ENCODE data around the gene ESR2.

The ESR2 gene

GRCh38 chr14:64235652-64236640 lies 58.2 kb downstream of the ESR2 start:
- DNase-seq (ENCODE audit: extremely low read depth, insufficient read length) = peak; percentile 74
- no peaks in the 10 kb centered on the region for H3K27me3 ChIP-seq (replicated peaks; ENCODE audit: control insufficient read depth, insufficient read depth, low read length)
- no peak for TF ChIP-seq CTCF (IDR thresholded peaks at IDR 0.05; ENCODE audit: insufficient read depth, low read length, poor library complexity, severe bottlenecking)
- H3K36me3 ChIP-seq (ENCODE audit: control insufficient read depth, insufficient read depth, low read length) = no peaks in the 10 kb centered on the region
- peak overlapping the region; percentile 25 for H3K4me3 ChIP-seq (replicated peaks; ENCODE audit: low read depth, low read length)

GRCh38 chr14:64234877-64235651 lies 59.1 kb downstream of the ESR2 start:
- H3K27me3 ChIP-seq (replicated peaks; ENCODE audit: control insufficient read depth, insufficient read depth, low read length) = no peaks in the 10 kb centered on the region
- H3K36me3 ChIP-seq (ENCODE audit: control insufficient read depth, insufficient read depth, low read length) = no peaks in the 10 kb centered on the region
- H3K4me3 ChIP-seq (replicated peaks; ENCODE audit: low read depth, low read length) = peak overlapping the region; percentile 23
- peak; percentile 46 for DNase-seq (ENCODE audit: extremely low read depth, insufficient read length)
- no peak for TF ChIP-seq CTCF (IDR thresholded peaks at IDR 0.05; ENCODE audit: insufficient read depth, low read length, poor library complexity, severe bottlenecking)

GRCh38 chr14:64233531-64234190 lies 60.5 kb downstream of the ESR2 start:
- no peak for TF ChIP-seq CTCF (IDR thresholded peaks at IDR 0.05; ENCODE audit: insufficient read depth, low read length, poor library complexity, severe bottlenecking)
- DNase-seq (ENCODE audit: extremely low read depth, insufficient read length) = no peak
- Histone ChIP-seq H3K27me3 (replicated peaks; ENCODE audit: control insufficient read depth, insufficient read depth, low read length) (no peaks in the 10 kb centered on the region), H3K36me3 (ENCODE audit: control insufficient read depth, insufficient read depth, low read length) (no peaks in the 10 kb centered on the region; the same call in none of the 2 replicates), H3K4me3 (replicated peaks; ENCODE audit: low read depth, low read length) (peak overlapping the region; percentile 4; the same call in 1 of the 2 replicates)

GRCh38 chr14:64232944-64233343 lies 61.2 kb downstream of the ESR2 start:
- no peak for DNase-seq (ENCODE audit: extremely low read depth, insufficient read length)
- Histone ChIP-seq H3K27me3 (replicated peaks; ENCODE audit: control insufficient read depth, insufficient read depth, low read length) (no peaks in the 10 kb centered on the region), H3K4me3 (replicated peaks; ENCODE audit: low read depth, low read length) (no peak overlapping the region), H3K36me3 (ENCODE audit: control insufficient read depth, insufficient read depth, low read length) (no peaks in the 10 kb centered on the region; the same call in none of the 2 replicates)
- TF ChIP-seq CTCF (IDR thresholded peaks at IDR 0.05; ENCODE audit: insufficient read depth, low read length, poor library complexity, severe bottlenecking) = no peak

- H3K36me3 ChIP-seq (ENCODE audit: control insufficient read depth, insufficient read depth, low read length) = no peaks in the 10 kb centered on the region; the same call in none of the 2 replicates
- H3K27me3 ChIP-seq (replicated peaks; ENCODE audit: control insufficient read depth, insufficient read depth, low read length) = no peaks in the 10 kb centered on the region
- DNase-seq (ENCODE audit: extremely low read depth, insufficient read length) = peak; percentile 45
Measured at GRCh38 chr14:64232095-64232838, 61.9 kb downstream of the ESR2 start.

More at GRCh38 chr14:64232095-64232838, 61.9 kb downstream of the ESR2 start:
- TF ChIP-seq CTCF (IDR thresholded peaks at IDR 0.05; ENCODE audit: insufficient read depth, low read length, poor library complexity, severe bottlenecking) = no peak
- H3K4me3 ChIP-seq (replicated peaks; ENCODE audit: low read depth, low read length) = peak overlapping the region; percentile 22; the same call in 1 of the 2 replicates

Measured in GM06990 (cell line).